HG03565 (cell line): Measurements from ENCODE around the gene GSTT2B.
"Not testable (repeated sequence)": the region's sequence is repeated elsewhere in the genome, so short reads cannot be mapped to it uniquely, and the experiment has no call there.

Experiments used
- ATAC-seq: cut with Tn5 transposase; IDR thresholded peaks from one replicate; pipeline ENCODE4 v1.9.1; 2021; ENCODE audit warnings: mild to moderate bottlenecking, moderate library complexity; ENCODE audit not compliant: unreplicated experiment

The GSTT2B gene

GRCh38 chr22:23951383-23951782 lies 9.6 kb downstream of the GSTT2B start:
- ATAC-seq: not testable (repeated sequence)

GRCh38 chr22:23949764-23950163 lies 11.2 kb downstream of the GSTT2B start:
- not testable (repeated sequence) for ATAC-seq

GRCh38 chr22:23947391-23947790 lies 13.6 kb downstream of the GSTT2B start:
- ATAC-seq: not testable (repeated sequence)

GRCh38 chr22:23940166-23940565 lies 20.8 kb downstream of the GSTT2B start:
- not testable (repeated sequence) for ATAC-seq

GRCh38 chr22:23939017-23939357 lies 22.0 kb downstream of the GSTT2B start:
- ATAC-seq: no peak

GRCh38 chr22:23938328-23939016 lies 22.5 kb downstream of the GSTT2B start:
- no peak for ATAC-seq

GRCh38 chr22:23926561-23926960 lies 34.4 kb downstream of the GSTT2B start:
- no peak for ATAC-seq

GRCh38 chr22:23925020-23925606 lies 35.9 kb downstream of the GSTT2B start:
- ATAC-seq: no peak

- no peak for ATAC-seq
Measured at GRCh38 chr22:23922921-23923320, 38.1 kb downstream of the GSTT2B start.

GRCh38 chr22:23921586-23922201 lies 39.3 kb downstream of the GSTT2B start:
- ATAC-seq: not testable (repeated sequence)

- ATAC-seq: not testable (repeated sequence)
Measured at GRCh38 chr22:23920267-23920611, 40.8 kb downstream of the GSTT2B start.

- ATAC-seq: no peak
Measured at GRCh38 chr22:23915290-23915689, 45.7 kb downstream of the GSTT2B start.

GRCh38 chr22:23913661-23914353 lies 47.2 kb downstream of the GSTT2B start:
- peak; percentile 88 for ATAC-seq

- no peak for ATAC-seq
Measured at GRCh38 chr22:23913306-23913660, 47.7 kb downstream of the GSTT2B start.

- no peak for ATAC-seq
Measured at GRCh38 chr22:23912293-23912903, 48.6 kb downstream of the GSTT2B start.

GRCh38 chr22:23911318-23911980 lies 49.5 kb downstream of the GSTT2B start:
- ATAC-seq: no peak

GRCh38 chr22:23910496-23911190 lies 50.4 kb downstream of the GSTT2B start:
- ATAC-seq: no peak

- ATAC-seq: no peak
Measured at GRCh38 chr22:23909296-23909898, 51.6 kb downstream of the GSTT2B start.

- ATAC-seq: no peak
Measured at GRCh38 chr22:23908587-23909205, 52.3 kb downstream of the GSTT2B start.
